GM23338 (cell line): ENCODE measurements around the gene COPS6. TPM values are rescaled to one million over a fixed set of nuclear protein-coding genes. Genes with fewer than 3 reads are reported as not detected.
A peak's percentile ranks its signal among the peaks of the same experiment; 100 is the strongest.

Source experiments
- ATAC-seq: fragments of 200-7000 bp; cut with Tn5 transposase; 3 replicates; pipeline ENCODE4 v1.9.1; 2020
- DNase-seq: peaks from one replicate; pipeline ENCODE4 v3.0.0-alpha.2; 2015; ENCODE audit warnings: low spot score
- H2AFZ ChIP-seq: fragments of 200-600 bp; sonication (generic); 2 replicates; pipeline ENCODE4 v1.8.0; 2016; ENCODE audit warnings: antibody characterized with exemption, mild to moderate bottlenecking, moderate library complexity
- H3F3A ChIP-seq: fragments of 200-600 bp; sonication (generic); replicated peaks from 2 replicates; pipeline ENCODE4 v1.8.0; 2017; ENCODE audit warnings: antibody characterized with exemption, mixed run types, low read depth
- H3K27ac ChIP-seq: fragments of 200-600 bp; sonication (generic); 2 replicates; pipeline ENCODE4 v1.6.1; 2016; ENCODE audit warnings: low read depth
- H3K27me3 ChIP-seq: fragments of 200-600 bp; sonication (generic); 2 replicates; pipeline ENCODE4 v1.8.0; 2016; ENCODE audit warnings: mild to moderate bottlenecking, mixed run types, moderate library complexity; ENCODE audit not compliant: insufficient read depth
- H3K36me3 ChIP-seq: fragments of 200-600 bp; sonication (generic); 2 replicates; pipeline ENCODE4 v1.8.0; 2016; ENCODE audit warnings: mild to moderate bottlenecking; ENCODE audit not compliant: insufficient read depth
- H3K4me1 ChIP-seq: fragments of 200-600 bp; sonication (generic); 2 replicates; pipeline ENCODE4 v1.8.0; 2016; ENCODE audit warnings: mild to moderate bottlenecking, moderate library complexity; ENCODE audit not compliant: insufficient read depth
- H3K4me2 ChIP-seq: fragments of 200-600 bp; sonication (generic); 2 replicates; pipeline ENCODE4 v1.7.1; 2017; ENCODE audit warnings: mixed run types
- H3K4me3 ChIP-seq: fragments of 200-600 bp; sonication (generic); 2 replicates; pipeline ENCODE4 v1.6.1; 2016; ENCODE audit warnings: mixed run types
- H3K79me2 ChIP-seq: fragments of 200-600 bp; sonication (generic); replicated peaks from 2 replicates; pipeline ENCODE4 v1.8.0; 2017; ENCODE audit warnings: mild to moderate bottlenecking; ENCODE audit not compliant: insufficient read depth
- H3K9me2 ChIP-seq: fragments of 200-600 bp; sonication (generic); 2 replicates; pipeline ENCODE4 v1.8.0; 2017; ENCODE audit not compliant: insufficient read depth
- H4K20me1 ChIP-seq: fragments of 200-600 bp; sonication (generic); replicated peaks from 2 replicates; pipeline ENCODE4 v1.8.0; 2017; ENCODE audit warnings: mild to moderate bottlenecking; ENCODE audit not compliant: insufficient read depth
- H3K27ac Mint-ChIP-seq: 2 replicates; pipeline ENCODE4 v1.8.0; 2020; ENCODE audit warnings: inconsistent platforms, mild to moderate bottlenecking, moderate library complexity, mixed read lengths
- H3K27me3 Mint-ChIP-seq: 3 replicates; pipeline ENCODE4 v1.8.0; 2022; ENCODE audit warnings: low read depth, mild to moderate bottlenecking, moderate library complexity, mixed read lengths, inconsistent platforms; ENCODE audit not compliant: insufficient read depth, poor library complexity
- H3K36me3 Mint-ChIP-seq: 3 replicates; pipeline ENCODE4 v1.8.0; 2021; ENCODE audit warnings: low read depth, mild to moderate bottlenecking, inconsistent platforms, moderate library complexity, mixed read lengths
- H3K4me1 Mint-ChIP-seq: 3 replicates; pipeline ENCODE4 v1.8.0; 2020; ENCODE audit warnings: mild to moderate bottlenecking, inconsistent platforms, mixed read lengths
- H3K4me3 Mint-ChIP-seq: 3 replicates; pipeline ENCODE4 v1.8.0; 2021; ENCODE audit warnings: moderate library complexity, mild to moderate bottlenecking, inconsistent platforms, mixed read lengths
- H3K9me3 Mint-ChIP-seq: 3 replicates; pipeline ENCODE4 v1.8.0; 2020; ENCODE audit warnings: moderate library complexity, mild to moderate bottlenecking, inconsistent platforms, mixed read lengths
- CREB1 ChIP-seq: fragments of 250-450 bp; sonication (Bioruptor Pico); IDR thresholded peaks from 2 replicates; pipeline ENCODE4 v1.5.0; 2020; ENCODE audit warnings: low read depth, mild to moderate bottlenecking, moderate library complexity
- CTCF ChIP-seq, 2 experiments: fragments of 200-600 bp in 1 of 2; sonication (generic) in 1 of 2; conservative IDR thresholded peaks; 2 replicates each; pipeline versions ENCODE4 v1.5.1 to v1.6.1; 2016 to 2017; ENCODE audit warnings: antibody characterized with exemption in 2 of 2, low read depth in 2 of 2, mild to moderate bottlenecking in 2 of 2, moderate library complexity in 1 of 2
- ETS1 ChIP-seq: IDR thresholded peaks from 2 replicates; pipeline ENCODE4 v1.6.1; 2016; ENCODE audit warnings: antibody characterized with exemption
- EZH2phosphoT487 ChIP-seq: fragments of 200-600 bp; sonication (generic); IDR thresholded peaks from one replicate; pipeline ENCODE4 v1.8.1; 2018; ENCODE audit warnings: antibody characterized with exemption; ENCODE audit not compliant: unreplicated experiment
- JUNB ChIP-seq: IDR thresholded peaks from one replicate; pipeline ENCODE4 v1.6.1; 2016; ENCODE audit warnings: antibody characterized with exemption; ENCODE audit not compliant: unreplicated experiment
- NANOG ChIP-seq: IDR thresholded peaks from 2 replicates; pipeline ENCODE4 v1.6.1; 2016; ENCODE audit warnings: antibody characterized with exemption, borderline replicate concordance
- POLR2AphosphoS5 ChIP-seq: IDR thresholded peaks from 2 replicates; pipeline ENCODE4 v1.6.1; 2016; ENCODE audit warnings: antibody characterized with exemption, low read depth
- REST ChIP-seq: IDR thresholded peaks from one replicate; pipeline ENCODE4 v1.6.1; 2018; ENCODE audit warnings: antibody characterized with exemption; ENCODE audit not compliant: unreplicated experiment
- STAT1 ChIP-seq: IDR thresholded peaks from one replicate; pipeline ENCODE4 v1.6.1; 2016; ENCODE audit warnings: antibody characterized with exemption; ENCODE audit not compliant: unreplicated experiment
- ZNF114 ChIP-seq: fragments of 250-450 bp; sonication (Bioruptor Pico); IDR thresholded peaks from 2 replicates; pipeline ENCODE4 v1.5.0; 2020; ENCODE audit warnings: mild to moderate bottlenecking, moderate library complexity
- ZNF331 ChIP-seq: fragments of 250-450 bp; sonication (Bioruptor Pico); IDR thresholded peaks from 2 replicates; pipeline ENCODE4 v1.5.0; 2020; ENCODE audit warnings: low read depth, mild to moderate bottlenecking, moderate library complexity
- polyA plus RNA-seq: library from polyadenylated mRNA; unstranded; fragments of >200 nt; fragmentation: Nextera tagmentation; extraction: Ambion mirVana; gene quantifications from 2 replicates; pipeline ENCODE4 v1.2.1, GENCODE V29; 2016
- total RNA-seq: library from RNA; depleted of rRNA; stranded (reverse); fragments of >200 nt; shearing (Covaris generic); gene quantifications from 2 replicates; pipeline ENCODE4 v1.2.3, GENCODE V29; 2014

COPS6 gene
- total and polyA plus RNA-seq, 2 experiments from 2014 or later: 89.8 to 198 TPM

GRCh38 chr7:100080907-100081534 is 7.7 kb upstream of the COPS6 start:
- Mint-ChIP-seq H3K9me3 (peaks cover 20% of the 10 kb centered on the region), H3K36me3 (peaks cover 50% of the 10 kb centered on the region), H3K27me3 (peaks cover 17% of the 10 kb centered on the region), H3K4me1 (peaks cover 19% of the 10 kb centered on the region), H3K4me3 (peak overlapping the region; percentile 95), H3K27ac (peak overlapping the region; percentile 98)
- peak; percentile 61 for DNase-seq
- Histone ChIP-seq H3K4me2 (peak overlapping the region; percentile 89), H3K36me3 (peaks cover 39% of the 10 kb centered on the region), H3K79me2 (peaks cover 53% of the 10 kb centered on the region), H3K9me2 (no peaks in the 10 kb centered on the region), H3F3A (peaks cover 17% of the 10 kb centered on the region), H3K27ac (peak overlapping the region; percentile 85; the same call in 1 of the 2 replicates), H4K20me1 (peaks cover 23% of the 10 kb centered on the region), H3K4me1 (peaks cover 15% of the 10 kb centered on the region), H2AFZ (no peak overlapping the region), H3K4me3 (peak overlapping the region; percentile 94), H3K27me3 (no peaks in the 10 kb centered on the region)
- no peak for TF ChIP-seq ETS1
- ATAC-seq: peak; percentile 18

- Histone ChIP-seq H2AFZ (no peak within 1 kb of the TSS), H4K20me1 (peaks cover 23% of the 10 kb centered on the region)
- H3K27me3 Mint-ChIP-seq: peaks cover 17% of the 10 kb centered on the region
- no peak for TF ChIP-seq STAT1
- TF ChIP-seq CREB1 (CRISPR knock-in tag): peak; percentile 90
- no peak for TF ChIP-seq JUNB
- TF ChIP-seq NANOG: no peak
- TF ChIP-seq ZNF331 (CRISPR knock-in tag): no peak
- peak; percentile 85 for TF ChIP-seq POLR2AphosphoS5
- TF ChIP-seq ZNF114 (CRISPR knock-in tag): no peak
- no peak for TF ChIP-seq EZH2phosphoT487
- TF ChIP-seq CTCF (conservative IDR thresholded peaks at IDR 0.05; ENCODE audit: low read depth in 2 of 2): peak; percentile 80 to 96
- TF ChIP-seq ETS1: peak; percentile 90
- no peak for TF ChIP-seq REST
Measured at GRCh38 chr7:100081535-100082102, 7.2 kb upstream of the COPS6 start, which contains the start of gene ZNF3. Gene ZNF3 (minus strand): TSS chr7:100081723. CDS start chr7:100077357, 4,366 bp downstream.

More at GRCh38 chr7:100081535-100082102, 7.2 kb upstream of the COPS6 start, which contains the start of gene ZNF3:
- Histone ChIP-seq H3K36me3 (peaks cover 33% of the 10 kb centered on the region), H3K27me3 (no peaks in the 10 kb centered on the region), H3K9me2 (no peaks in the 10 kb centered on the region), H3K27ac (peak within 1 kb of the TSS; percentile 93), H3F3A (peaks cover 17% of the 10 kb centered on the region), H3K4me2 (peak within 1 kb of the TSS; percentile 89), H3K4me3 (peak within 1 kb of the TSS; percentile 94), H3K79me2 (peaks cover 47% of the 10 kb centered on the region), H3K4me1 (peaks cover 15% of the 10 kb centered on the region)
- Mint-ChIP-seq H3K9me3 (peaks cover 14% of the 10 kb centered on the region), H3K36me3 (peaks cover 44% of the 10 kb centered on the region), H3K4me1 (peaks cover 19% of the 10 kb centered on the region), H3K4me3 (peak within 1 kb of the TSS; percentile 95), H3K27ac (peak within 1 kb of the TSS; percentile 98)
- ATAC-seq (peak; percentile 81), DNase-seq (peak; percentile 100)
